ENCODE results near the gene PALM2AKAP2. TPM values are rescaled to one million over a fixed set of nuclear protein-coding genes. Genes with fewer than 3 reads are reported as not detected.

PALM2AKAP2 gene
- total and polyA plus RNA-seq, 10 of the 15 experiments (the other 5 are each of a cell fraction or from before 2014, with no cell fraction given) = 0.01 TPM; not detected in 9

DNA sequence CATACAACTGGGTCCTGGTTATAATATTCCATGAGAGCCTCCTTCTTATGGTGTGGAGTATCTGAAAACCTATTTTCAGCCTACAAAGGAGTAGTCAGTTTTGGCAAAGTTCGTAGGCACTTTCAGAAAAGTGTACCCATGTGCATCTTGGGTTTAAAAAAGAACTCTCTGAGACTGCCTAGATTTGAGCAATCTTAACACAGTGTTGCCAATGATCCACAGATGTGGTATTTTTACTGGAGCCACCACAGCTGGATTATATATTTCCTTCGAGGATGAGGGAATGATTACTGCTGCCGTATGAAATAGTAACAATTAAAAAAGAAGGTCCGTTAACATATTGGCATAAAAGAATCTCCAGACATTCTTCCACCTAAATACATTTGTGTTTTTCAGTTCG lies 1.1 kb downstream of the PALM2AKAP2 start (continued):
- TF ChIP-seq, protein P1, sequence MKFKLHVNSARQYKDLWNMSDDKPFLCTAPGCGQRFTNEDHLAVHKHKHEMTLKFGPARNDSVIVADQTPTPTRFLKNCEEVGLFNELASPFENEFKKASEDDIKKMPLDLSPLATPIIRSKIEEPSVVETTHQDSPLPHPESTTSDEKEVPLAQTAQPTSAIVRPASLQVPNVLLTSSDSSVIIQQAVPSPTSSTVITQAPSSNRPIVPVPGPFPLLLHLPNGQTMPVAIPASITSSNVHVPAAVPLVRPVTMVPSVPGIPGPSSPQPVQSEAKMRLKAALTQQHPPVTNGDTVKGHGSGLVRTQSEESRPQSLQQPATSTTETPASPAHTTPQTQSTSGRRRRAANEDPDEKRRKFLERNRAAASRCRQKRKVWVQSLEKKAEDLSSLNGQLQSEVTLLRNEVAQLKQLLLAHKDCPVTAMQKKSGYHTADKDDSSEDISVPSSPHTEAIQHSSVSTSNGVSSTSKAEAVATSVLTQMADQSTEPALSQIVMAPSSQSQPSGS (IDR thresholded peaks at IDR 0.05; ENCODE audit: low read length) = no peak
- TF ChIP-seq, protein P2, sequence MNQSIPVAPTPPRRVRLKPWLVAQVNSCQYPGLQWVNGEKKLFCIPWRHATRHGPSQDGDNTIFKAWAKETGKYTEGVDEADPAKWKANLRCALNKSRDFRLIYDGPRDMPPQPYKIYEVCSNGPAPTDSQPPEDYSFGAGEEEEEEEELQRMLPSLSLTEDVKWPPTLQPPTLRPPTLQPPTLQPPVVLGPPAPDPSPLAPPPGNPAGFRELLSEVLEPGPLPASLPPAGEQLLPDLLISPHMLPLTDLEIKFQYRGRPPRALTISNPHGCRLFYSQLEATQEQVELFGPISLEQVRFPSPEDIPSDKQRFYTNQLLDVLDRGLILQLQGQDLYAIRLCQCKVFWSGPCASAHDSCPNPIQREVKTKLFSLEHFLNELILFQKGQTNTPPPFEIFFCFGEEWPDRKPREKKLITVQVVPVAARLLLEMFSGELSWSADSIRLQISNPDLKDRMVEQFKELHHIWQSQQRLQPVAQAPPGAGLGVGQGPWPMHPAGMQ (IDR thresholded peaks at IDR 0.05; ENCODE audit: borderline replicate concordance) = no peak
- no peak for TF ChIP-seq EZH2 (IDR thresholded peaks at IDR 0.05; ENCODE audit: borderline replicate concordance, control insufficient read depth, low read depth, low read length)
- no peak for TF ChIP-seq JUNB (IDR thresholded peaks at IDR 0.05)
- no peak for TF ChIP-seq POLR2AphosphoS2 (IDR thresholded peaks at IDR 0.05; ENCODE audit: low read depth, low read length)
- TF ChIP-seq BMI1 (IDR thresholded peaks at IDR 0.05; ENCODE audit: borderline replicate concordance) = no peak
- TF ChIP-seq POLR2AphosphoS5 (IDR thresholded peaks at IDR 0.05; ENCODE audit: low read length) = no peak
- TF ChIP-seq YBX1 (IDR thresholded peaks at IDR 0.05) = no peak
- no peak for TF ChIP-seq DPF2 (IDR thresholded peaks at IDR 0.05)
- TF ChIP-seq, protein P3, sequence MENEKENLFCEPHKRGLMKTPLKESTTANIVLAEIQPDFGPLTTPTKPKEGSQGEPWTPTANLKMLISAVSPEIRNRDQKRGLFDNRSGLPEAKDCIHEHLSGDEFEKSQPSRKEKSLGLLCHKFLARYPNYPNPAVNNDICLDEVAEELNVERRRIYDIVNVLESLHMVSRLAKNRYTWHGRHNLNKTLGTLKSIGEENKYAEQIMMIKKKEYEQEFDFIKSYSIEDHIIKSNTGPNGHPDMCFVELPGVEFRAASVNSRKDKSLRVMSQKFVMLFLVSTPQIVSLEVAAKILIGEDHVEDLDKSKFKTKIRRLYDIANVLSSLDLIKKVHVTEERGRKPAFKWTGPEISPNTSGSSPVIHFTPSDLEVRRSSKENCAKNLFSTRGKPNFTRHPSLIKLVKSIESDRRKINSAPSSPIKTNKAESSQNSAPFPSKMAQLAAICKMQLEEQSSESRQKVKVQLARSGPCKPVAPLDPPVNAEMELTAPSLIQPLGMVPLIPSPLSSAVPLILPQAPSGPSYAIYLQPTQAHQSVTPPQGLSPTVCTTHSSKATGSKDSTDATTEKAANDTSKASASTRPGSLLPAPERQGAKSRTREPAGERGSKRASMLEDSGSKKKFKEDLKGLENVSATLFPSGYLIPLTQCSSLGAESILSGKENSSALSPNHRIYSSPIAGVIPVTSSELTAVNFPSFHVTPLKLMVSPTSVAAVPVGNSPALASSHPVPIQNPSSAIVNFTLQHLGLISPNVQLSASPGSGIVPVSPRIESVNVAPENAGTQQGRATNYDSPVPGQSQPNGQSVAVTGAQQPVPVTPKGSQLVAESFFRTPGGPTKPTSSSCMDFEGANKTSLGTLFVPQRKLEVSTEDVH (IDR thresholded peaks at IDR 0.05; ENCODE audit: low read depth, partially characterized antibody) = no peak
- no peak for TF ChIP-seq MTA3 (IDR thresholded peaks at IDR 0.05; ENCODE audit: borderline replicate concordance, low read length)
- TF ChIP-seq, protein P4, sequence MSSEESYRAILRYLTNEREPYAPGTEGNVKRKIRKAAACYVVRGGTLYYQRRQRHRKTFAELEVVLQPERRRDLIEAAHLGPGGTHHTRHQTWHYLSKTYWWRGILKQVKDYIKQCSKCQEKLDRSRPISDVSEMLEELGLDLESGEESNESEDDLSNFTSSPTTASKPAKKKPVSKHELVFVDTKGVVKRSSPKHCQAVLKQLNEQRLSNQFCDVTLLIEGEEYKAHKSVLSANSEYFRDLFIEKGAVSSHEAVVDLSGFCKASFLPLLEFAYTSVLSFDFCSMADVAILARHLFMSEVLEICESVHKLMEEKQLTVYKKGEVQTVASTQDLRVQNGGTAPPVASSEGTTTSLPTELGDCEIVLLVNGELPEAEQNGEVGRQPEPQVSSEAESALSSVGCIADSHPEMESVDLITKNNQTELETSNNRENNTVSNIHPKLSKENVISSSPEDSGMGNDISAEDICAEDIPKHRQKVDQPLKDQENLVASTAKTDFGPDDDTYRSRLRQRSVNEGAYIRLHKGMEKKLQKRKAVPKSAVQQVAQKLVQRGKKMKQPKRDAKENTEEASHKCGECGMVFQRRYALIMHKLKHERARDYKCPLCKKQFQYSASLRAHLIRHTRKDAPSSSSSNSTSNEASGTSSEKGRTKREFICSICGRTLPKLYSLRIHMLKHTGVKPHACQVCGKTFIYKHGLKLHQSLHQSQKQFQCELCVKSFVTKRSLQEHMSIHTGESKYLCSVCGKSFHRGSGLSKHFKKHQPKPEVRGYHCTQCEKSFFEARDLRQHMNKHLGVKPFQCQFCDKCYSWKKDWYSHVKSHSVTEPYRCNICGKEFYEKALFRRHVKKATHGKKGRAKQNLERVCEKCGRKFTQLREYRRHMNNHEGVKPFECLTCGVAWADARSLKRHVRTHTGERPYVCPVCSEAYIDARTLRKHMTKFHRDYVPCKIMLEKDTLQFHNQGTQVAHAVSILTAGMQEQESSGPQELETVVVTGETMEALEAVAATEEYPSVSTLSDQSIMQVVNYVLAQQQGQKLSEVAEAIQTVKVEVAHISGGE (CRISPR knock-in tag; IDR thresholded peaks at IDR 0.05) = no peak
- TF ChIP-seq GABPA (IDR thresholded peaks at IDR 0.05; ENCODE audit: low read depth) = no peak
